GM23338 (cell line): ENCODE results near the gene CSNK1G1. TPM values are rescaled to one million over a fixed set of nuclear protein-coding genes. Genes with fewer than 3 reads are reported as not detected.

ENCODE experiments used
- ATAC-seq: fragments of 200-7000 bp; cut with Tn5 transposase; 3 replicates; pipeline ENCODE4 v1.9.1; 2020
- DNase-seq: peaks from one replicate; pipeline ENCODE4 v3.0.0-alpha.2; 2015; ENCODE audit warnings: low spot score
- H2AFZ ChIP-seq: fragments of 200-600 bp; sonication (generic); 2 replicates; pipeline ENCODE4 v1.8.0; 2016; ENCODE audit warnings: antibody characterized with exemption, mild to moderate bottlenecking, moderate library complexity
- H3F3A ChIP-seq: fragments of 200-600 bp; sonication (generic); replicated peaks from 2 replicates; pipeline ENCODE4 v1.8.0; 2017; ENCODE audit warnings: antibody characterized with exemption, mixed run types, low read depth
- H3K27ac ChIP-seq: fragments of 200-600 bp; sonication (generic); 2 replicates; pipeline ENCODE4 v1.6.1; 2016; ENCODE audit warnings: low read depth
- H3K27me3 ChIP-seq: fragments of 200-600 bp; sonication (generic); 2 replicates; pipeline ENCODE4 v1.8.0; 2016; ENCODE audit warnings: mild to moderate bottlenecking, mixed run types, moderate library complexity; ENCODE audit not compliant: insufficient read depth
- H3K36me3 ChIP-seq: fragments of 200-600 bp; sonication (generic); 2 replicates; pipeline ENCODE4 v1.8.0; 2016; ENCODE audit warnings: mild to moderate bottlenecking; ENCODE audit not compliant: insufficient read depth
- H3K4me1 ChIP-seq: fragments of 200-600 bp; sonication (generic); 2 replicates; pipeline ENCODE4 v1.8.0; 2016; ENCODE audit warnings: mild to moderate bottlenecking, moderate library complexity; ENCODE audit not compliant: insufficient read depth
- H3K4me2 ChIP-seq: fragments of 200-600 bp; sonication (generic); 2 replicates; pipeline ENCODE4 v1.7.1; 2017; ENCODE audit warnings: mixed run types
- H3K4me3 ChIP-seq: fragments of 200-600 bp; sonication (generic); 2 replicates; pipeline ENCODE4 v1.6.1; 2016; ENCODE audit warnings: mixed run types
- H3K79me2 ChIP-seq: fragments of 200-600 bp; sonication (generic); replicated peaks from 2 replicates; pipeline ENCODE4 v1.8.0; 2017; ENCODE audit warnings: mild to moderate bottlenecking; ENCODE audit not compliant: insufficient read depth
- H3K9me2 ChIP-seq: fragments of 200-600 bp; sonication (generic); 2 replicates; pipeline ENCODE4 v1.8.0; 2017; ENCODE audit not compliant: insufficient read depth
- H4K20me1 ChIP-seq: fragments of 200-600 bp; sonication (generic); replicated peaks from 2 replicates; pipeline ENCODE4 v1.8.0; 2017; ENCODE audit warnings: mild to moderate bottlenecking; ENCODE audit not compliant: insufficient read depth
- H3K27ac Mint-ChIP-seq: 2 replicates; pipeline ENCODE4 v1.8.0; 2020; ENCODE audit warnings: inconsistent platforms, mild to moderate bottlenecking, moderate library complexity, mixed read lengths
- H3K27me3 Mint-ChIP-seq: 3 replicates; pipeline ENCODE4 v1.8.0; 2022; ENCODE audit warnings: low read depth, mild to moderate bottlenecking, moderate library complexity, mixed read lengths, inconsistent platforms; ENCODE audit not compliant: insufficient read depth, poor library complexity
- H3K36me3 Mint-ChIP-seq: 3 replicates; pipeline ENCODE4 v1.8.0; 2021; ENCODE audit warnings: low read depth, mild to moderate bottlenecking, inconsistent platforms, moderate library complexity, mixed read lengths
- H3K4me1 Mint-ChIP-seq: 3 replicates; pipeline ENCODE4 v1.8.0; 2020; ENCODE audit warnings: mild to moderate bottlenecking, inconsistent platforms, mixed read lengths
- H3K4me3 Mint-ChIP-seq: 3 replicates; pipeline ENCODE4 v1.8.0; 2021; ENCODE audit warnings: moderate library complexity, mild to moderate bottlenecking, inconsistent platforms, mixed read lengths
- H3K9me3 Mint-ChIP-seq: 3 replicates; pipeline ENCODE4 v1.8.0; 2020; ENCODE audit warnings: moderate library complexity, mild to moderate bottlenecking, inconsistent platforms, mixed read lengths
- CTCF ChIP-seq, 2 experiments: fragments of 200-600 bp in 1 of 2; sonication (generic) in 1 of 2; conservative IDR thresholded peaks; 2 replicates each; pipeline versions ENCODE4 v1.5.1 to v1.6.1; 2016 to 2017; ENCODE audit warnings: antibody characterized with exemption in 2 of 2, low read depth in 2 of 2, mild to moderate bottlenecking in 2 of 2, moderate library complexity in 1 of 2
- ETS1 ChIP-seq: IDR thresholded peaks from 2 replicates; pipeline ENCODE4 v1.6.1; 2016; ENCODE audit warnings: antibody characterized with exemption
- EZH2phosphoT487 ChIP-seq: fragments of 200-600 bp; sonication (generic); IDR thresholded peaks from one replicate; pipeline ENCODE4 v1.8.1; 2018; ENCODE audit warnings: antibody characterized with exemption; ENCODE audit not compliant: unreplicated experiment
- JUNB ChIP-seq: IDR thresholded peaks from one replicate; pipeline ENCODE4 v1.6.1; 2016; ENCODE audit warnings: antibody characterized with exemption; ENCODE audit not compliant: unreplicated experiment
- NANOG ChIP-seq: IDR thresholded peaks from 2 replicates; pipeline ENCODE4 v1.6.1; 2016; ENCODE audit warnings: antibody characterized with exemption, borderline replicate concordance
- POLR2AphosphoS5 ChIP-seq: IDR thresholded peaks from 2 replicates; pipeline ENCODE4 v1.6.1; 2016; ENCODE audit warnings: antibody characterized with exemption, low read depth
- ZNF331 ChIP-seq: fragments of 250-450 bp; sonication (Bioruptor Pico); IDR thresholded peaks from 2 replicates; pipeline ENCODE4 v1.5.0; 2020; ENCODE audit warnings: low read depth, mild to moderate bottlenecking, moderate library complexity
- polyA plus RNA-seq: library from polyadenylated mRNA; unstranded; fragments of >200 nt; fragmentation: Nextera tagmentation; extraction: Ambion mirVana; gene quantifications from 2 replicates; pipeline ENCODE4 v1.2.1, GENCODE V29; 2016
- total RNA-seq: library from RNA; depleted of rRNA; stranded (reverse); fragments of >200 nt; shearing (Covaris generic); gene quantifications from 2 replicates; pipeline ENCODE4 v1.2.3, GENCODE V29; 2014
- TF ChIP-seq, protein P1 (sequence below): IDR thresholded peaks from one replicate; pipeline ENCODE4 v1.6.1; 2018; ENCODE audit warnings: antibody characterized with exemption; ENCODE audit not compliant: unreplicated experiment

Gene CSNK1G1
- total and polyA plus RNA-seq, 2 experiments from 2014 or later, result 9.3 to 13.4 TPM

DNA sequence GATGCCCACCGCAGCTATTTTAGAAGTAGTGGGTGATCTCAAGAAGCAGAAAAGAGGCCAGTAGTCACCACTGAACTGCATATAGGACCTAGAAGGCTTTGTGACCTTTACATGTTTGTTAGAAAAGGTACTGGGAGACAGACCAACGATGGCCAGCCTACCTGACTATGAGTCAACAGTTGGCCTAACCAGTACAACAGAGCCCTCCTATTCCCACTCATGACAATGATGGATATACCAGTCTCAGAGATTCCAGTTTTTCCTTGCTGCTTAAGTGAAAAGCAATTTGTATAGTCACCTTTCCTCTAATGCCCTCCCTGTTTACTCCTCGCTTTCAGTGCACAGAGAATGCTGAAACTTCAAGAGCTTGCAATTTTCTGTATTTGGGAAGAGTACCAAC lies 106.6 kb downstream of the CSNK1G1 start (continued):
- TF ChIP-seq, protein P1, sequence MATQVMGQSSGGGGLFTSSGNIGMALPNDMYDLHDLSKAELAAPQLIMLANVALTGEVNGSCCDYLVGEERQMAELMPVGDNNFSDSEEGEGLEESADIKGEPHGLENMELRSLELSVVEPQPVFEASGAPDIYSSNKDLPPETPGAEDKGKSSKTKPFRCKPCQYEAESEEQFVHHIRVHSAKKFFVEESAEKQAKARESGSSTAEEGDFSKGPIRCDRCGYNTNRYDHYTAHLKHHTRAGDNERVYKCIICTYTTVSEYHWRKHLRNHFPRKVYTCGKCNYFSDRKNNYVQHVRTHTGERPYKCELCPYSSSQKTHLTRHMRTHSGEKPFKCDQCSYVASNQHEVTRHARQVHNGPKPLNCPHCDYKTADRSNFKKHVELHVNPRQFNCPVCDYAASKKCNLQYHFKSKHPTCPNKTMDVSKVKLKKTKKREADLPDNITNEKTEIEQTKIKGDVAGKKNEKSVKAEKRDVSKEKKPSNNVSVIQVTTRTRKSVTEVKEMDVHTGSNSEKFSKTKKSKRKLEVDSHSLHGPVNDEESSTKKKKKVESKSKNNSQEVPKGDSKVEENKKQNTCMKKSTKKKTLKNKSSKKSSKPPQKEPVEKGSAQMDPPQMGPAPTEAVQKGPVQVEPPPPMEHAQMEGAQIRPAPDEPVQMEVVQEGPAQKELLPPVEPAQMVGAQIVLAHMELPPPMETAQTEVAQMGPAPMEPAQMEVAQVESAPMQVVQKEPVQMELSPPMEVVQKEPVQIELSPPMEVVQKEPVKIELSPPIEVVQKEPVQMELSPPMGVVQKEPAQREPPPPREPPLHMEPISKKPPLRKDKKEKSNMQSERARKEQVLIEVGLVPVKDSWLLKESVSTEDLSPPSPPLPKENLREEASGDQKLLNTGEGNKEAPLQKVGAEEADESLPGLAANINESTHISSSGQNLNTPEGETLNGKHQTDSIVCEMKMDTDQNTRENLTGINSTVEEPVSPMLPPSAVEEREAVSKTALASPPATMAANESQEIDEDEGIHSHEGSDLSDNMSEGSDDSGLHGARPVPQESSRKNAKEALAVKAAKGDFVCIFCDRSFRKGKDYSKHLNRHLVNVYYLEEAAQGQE, result no peak
- no peak for TF ChIP-seq ETS1

DNA sequence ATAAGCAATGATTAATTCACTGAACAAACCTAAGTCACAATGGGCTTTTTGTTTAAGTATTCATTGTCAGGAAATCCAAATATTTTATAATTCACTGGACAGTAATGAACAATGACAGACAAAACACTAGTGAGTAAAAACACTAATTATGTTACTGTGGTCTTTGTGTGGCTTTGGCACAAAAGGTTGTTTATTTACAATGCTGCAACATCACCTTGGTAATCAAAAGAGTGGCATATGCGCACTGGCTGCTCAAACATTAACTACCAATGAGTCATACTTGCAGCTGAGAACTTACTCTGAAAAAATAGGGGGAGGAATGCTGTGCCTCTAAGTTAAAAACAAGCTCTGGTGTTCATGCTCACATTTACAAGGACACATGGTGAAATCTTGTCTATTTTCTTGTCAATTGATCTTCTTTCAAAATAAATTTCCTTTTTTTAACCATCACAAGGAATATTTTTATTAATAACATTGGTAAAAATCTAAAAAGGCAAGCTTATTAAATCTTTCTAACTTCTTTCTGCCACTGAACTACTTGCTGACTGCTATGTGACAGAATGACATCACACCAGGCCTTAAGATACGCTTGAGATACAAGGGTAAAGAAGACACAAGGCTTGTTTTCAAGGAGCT lies 107.9 kb downstream of the CSNK1G1 start:
- Histone ChIP-seq H3K27me3 (no peaks in the 10 kb centered on the region), H2AFZ (no peak overlapping the region), H3K36me3 (no peaks in the 10 kb centered on the region), H3K9me2 (no peaks in the 10 kb centered on the region), H3F3A (no peaks in the 10 kb centered on the region), H3K4me1 (peaks cover 14% of the 10 kb centered on the region; the same call in 1 of the 2 replicates), H3K27ac (peak overlapping the region; percentile 88), H3K79me2 (0 out of 2 replicates have a peak, but pooled peaks cover 3% of the 10 kb centered on the region), H3K4me2 (peak overlapping the region; percentile 13; the same call in 1 of the 2 replicates), H3K4me3 (no peak overlapping the region), H4K20me1 (no peaks in the 10 kb centered on the region)
- H3K27ac Mint-ChIP-seq, result peak overlapping the region; percentile 81
- peak; percentile 79 for DNase-seq
- H3K4me3 Mint-ChIP-seq, result no peak overlapping the region
- H3K4me1 Mint-ChIP-seq, result peaks cover 19% of the 10 kb centered on the region
- no peaks in the 10 kb centered on the region for H3K9me3 Mint-ChIP-seq
- no peak for TF ChIP-seq NANOG
- TF ChIP-seq ZNF331 (CRISPR knock-in tag), result no peak
- no peak for TF ChIP-seq JUNB
- no peak for TF ChIP-seq CTCF (conservative IDR thresholded peaks at IDR 0.05; ENCODE audit: low read depth in 2 of 2)
- TF ChIP-seq POLR2AphosphoS5, result no peak
- TF ChIP-seq, protein P1, result no peak
- no peak for TF ChIP-seq EZH2phosphoT487
- peak; percentile 72 for ATAC-seq
- no peaks in the 10 kb centered on the region for H3K27me3 Mint-ChIP-seq
- no peaks in the 10 kb centered on the region; the same call in 2 of the 3 replicates for H3K36me3 Mint-ChIP-seq
